NCI-H1417 (cell line): ENCODE data around the gene YTHDF1.
A peak's percentile ranks its signal among the peaks of the same experiment; 100 is the strongest.
"Not testable (repeated sequence)": the region's sequence is repeated elsewhere in the genome, so short reads cannot be mapped to it uniquely, and the experiment has no call there.

Experiments
- DNase-seq, 3 experiments: peaks; one replicate each; lab custom pipeline; 2025; lab: John Stamatoyannopoulos, UW

The YTHDF1 gene

GRCh38 chr20:63171991-63172390, 43.9 kb downstream of the YTHDF1 start:
- no peak for DNase-seq

DNA sequence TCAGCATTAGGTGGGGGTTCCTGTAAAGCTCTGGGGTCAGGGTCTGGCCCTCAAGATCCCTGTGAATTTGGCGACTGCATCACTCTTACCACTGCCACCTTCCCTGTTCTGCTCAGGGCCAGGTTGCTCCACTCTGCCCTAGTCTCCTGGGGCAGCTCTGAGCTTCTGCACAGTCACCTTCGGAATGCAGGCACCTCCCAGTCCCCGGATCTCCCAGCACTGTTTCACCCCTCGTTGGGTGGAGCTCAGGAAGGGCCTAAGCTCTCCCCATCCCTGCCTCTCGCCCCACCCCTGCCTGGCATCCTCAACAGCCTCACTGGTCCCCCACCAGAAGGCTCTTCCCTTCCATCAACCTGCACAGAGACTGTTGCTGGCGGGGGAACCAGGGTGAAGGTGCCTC, 46.2 kb downstream of the YTHDF1 start:
- DNase-seq, result no peak

- no peak for DNase-seq
Measured at GRCh38 chr20:63168861-63169260, 47.1 kb downstream of the YTHDF1 start.

DNA sequence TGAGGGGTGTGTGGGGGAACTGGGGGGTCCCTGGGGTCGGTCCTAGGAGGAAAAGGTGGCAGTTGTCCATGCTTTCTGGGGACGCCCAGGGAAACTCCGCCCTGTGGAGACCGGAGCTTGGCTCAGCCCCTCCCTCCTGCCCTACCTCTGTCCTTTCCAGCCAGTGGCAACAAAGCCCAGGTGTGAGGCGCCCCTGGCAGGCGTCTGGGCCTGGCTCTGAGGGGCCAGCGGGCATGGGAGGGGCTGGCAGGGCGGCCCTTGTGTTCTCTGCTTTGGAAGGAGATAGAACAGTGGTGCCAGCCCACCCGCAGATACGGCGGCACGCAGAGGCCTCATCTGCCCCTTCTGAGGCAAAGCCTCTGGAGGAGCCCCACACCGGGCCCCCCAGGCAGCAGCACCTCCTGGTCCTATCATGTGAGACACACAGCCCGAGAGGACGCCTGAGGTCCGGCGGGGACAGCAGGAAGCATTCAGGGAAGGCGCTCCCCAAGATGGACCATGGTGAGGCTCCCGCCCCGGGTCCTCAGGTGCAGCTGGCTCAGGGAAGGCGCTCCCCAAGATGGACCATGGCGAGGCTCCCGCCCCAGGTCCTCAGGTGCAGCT, 47.9 kb downstream of the YTHDF1 start:
- DNase-seq, result no peak

- DNase-seq, result no peak
Measured at GRCh38 chr20:63167026-63167917, 48.7 kb downstream of the YTHDF1 start.

DNA sequence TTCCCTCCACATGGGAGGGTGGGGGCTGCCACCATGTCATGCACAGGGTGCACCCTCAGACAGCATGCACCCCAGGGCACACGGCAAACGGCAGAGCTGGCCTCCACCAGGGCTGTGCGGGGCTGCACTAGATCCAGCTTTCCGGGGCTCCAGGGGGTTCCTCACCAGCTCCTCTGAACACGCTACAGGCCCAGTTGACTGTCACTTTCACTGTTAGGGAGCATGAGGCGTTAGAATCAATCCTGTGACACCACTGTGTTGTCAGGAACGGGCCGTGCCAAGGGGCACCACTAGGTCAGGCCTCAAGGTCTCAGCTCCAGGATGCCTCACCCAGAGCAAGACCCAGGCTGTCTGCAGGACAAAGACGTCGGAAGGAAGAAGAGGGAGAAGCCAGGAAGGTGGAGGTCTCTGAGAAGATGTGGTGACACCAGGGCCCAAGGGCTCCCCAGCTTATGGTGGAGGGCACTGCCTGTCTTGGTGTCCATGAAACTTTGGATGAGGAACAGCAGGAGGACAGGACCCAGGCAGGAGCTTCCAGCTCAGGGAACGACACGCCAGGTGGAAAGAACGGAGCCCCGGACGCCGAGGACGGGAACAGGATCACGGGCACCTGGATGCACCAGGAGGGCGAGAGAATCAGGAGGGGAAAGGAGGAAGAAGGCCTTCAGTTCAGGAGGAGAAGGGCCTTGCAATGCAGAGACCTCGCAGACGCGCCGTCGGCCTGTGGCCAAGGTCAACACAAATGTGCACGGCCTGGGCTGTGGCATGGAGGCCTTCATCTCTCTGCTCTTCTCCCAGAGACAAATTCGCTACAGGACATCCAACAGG, 49.5 kb downstream of the YTHDF1 start:
- DNase-seq, result no peak

GRCh38 chr20:63165356-63166192, 50.4 kb downstream of the YTHDF1 start:
- DNase-seq, result no peak

GRCh38 chr20:63164484-63165355, 51.2 kb downstream of the YTHDF1 start:
- DNase-seq, result no peak

GRCh38 chr20:63163596-63164483, 52.1 kb downstream of the YTHDF1 start:
- peak in 2 of 3 experiments; percentile 58 to 83 for DNase-seq

- DNase-seq, result no peak
Measured at GRCh38 chr20:63163171-63163570, 52.8 kb downstream of the YTHDF1 start.

GRCh38 chr20:63162206-63162795, 53.6 kb downstream of the YTHDF1 start:
- no peak for DNase-seq

GRCh38 chr20:63161176-63161651, 54.7 kb downstream of the YTHDF1 start:
- DNase-seq, result no peak

- DNase-seq, result no peak
Measured at GRCh38 chr20:63160641-63161175, 55.2 kb downstream of the YTHDF1 start.

DNA sequence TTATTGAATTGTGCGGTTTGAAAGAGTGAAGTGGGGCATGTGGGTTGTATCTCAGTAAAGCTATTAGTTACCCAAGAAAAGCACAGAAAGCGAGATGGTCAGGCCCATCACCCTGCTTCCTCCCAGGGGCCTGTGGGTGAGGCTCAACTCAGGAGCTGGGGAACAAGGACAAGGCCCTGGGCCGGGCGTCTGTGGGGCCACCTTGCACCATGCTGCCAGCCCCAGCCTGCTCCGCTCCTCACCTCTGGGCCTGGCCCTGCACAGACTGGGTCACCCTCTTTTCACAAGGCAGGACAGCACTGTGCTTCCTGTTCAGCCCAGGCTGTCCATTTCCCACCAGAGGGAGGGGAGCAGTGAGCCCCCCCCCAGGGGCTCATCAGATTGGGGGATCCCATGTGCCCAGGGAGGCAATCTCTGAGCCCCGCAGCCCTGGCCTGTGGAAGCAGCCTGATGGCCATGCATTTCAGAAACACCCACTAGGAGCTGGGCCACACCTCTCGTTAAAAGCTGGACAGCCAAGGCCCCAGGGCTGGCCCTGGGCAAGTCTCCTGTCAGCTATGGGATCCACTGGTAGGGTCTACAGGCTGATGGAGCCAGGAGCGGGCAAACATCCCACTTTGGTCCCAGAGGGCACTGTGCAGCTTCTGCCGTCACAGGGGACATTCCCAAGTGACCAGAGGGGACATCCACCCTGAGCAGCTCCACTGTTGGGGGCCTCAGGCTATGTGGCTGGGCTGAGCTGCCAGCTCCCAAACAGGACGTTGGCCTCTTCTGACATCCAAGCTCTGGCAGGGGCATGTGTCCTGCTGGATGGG, 55.9 kb downstream of the YTHDF1 start:
- DNase-seq, result no peak

DNA sequence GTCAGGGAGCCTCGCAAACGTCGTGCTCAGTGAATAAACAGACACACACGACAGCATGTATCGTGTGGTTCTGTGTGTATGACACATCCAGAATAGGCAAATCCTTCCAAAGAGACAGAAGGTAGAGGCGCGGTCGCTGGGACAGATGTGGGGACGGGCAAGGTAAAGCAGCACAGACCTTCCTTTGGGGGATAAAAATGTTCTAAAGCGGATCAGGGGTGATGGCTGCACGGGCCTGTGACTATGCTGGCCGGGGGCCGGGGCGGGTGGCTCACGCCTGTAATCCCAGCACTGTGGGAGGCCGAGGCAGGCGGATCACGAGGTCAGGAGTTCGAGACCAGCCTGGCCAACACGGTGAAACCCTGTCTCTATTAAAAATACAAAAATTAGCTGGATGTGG, 56.7 kb downstream of the YTHDF1 start:
- DNase-seq, result not testable (repeated sequence)

- DNase-seq, result no peak
Measured at GRCh38 chr20:63158845-63159244, 57.1 kb downstream of the YTHDF1 start.

DNA sequence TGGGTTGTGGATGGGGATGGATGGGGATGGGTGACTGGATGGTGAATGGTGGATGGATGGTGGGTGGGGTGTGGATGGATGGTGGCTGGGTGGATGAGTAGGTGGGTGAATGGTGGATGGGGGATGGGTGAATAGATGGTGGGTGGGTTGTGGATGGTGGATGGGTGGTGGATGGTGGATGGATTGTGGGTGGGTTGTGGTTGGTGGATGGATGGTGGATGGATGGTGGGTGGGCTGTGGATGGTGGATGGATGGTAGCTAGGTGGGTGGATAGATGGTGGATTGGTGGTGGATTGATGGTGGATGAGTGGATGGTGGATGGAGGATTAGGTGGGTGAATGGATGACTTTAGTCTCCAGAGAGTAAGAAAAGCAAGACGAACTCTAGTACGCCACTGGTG, 57.6 kb downstream of the YTHDF1 start:
- no peak for DNase-seq

- not testable (repeated sequence) for DNase-seq
Measured at GRCh38 chr20:63157431-63157830, 58.5 kb downstream of the YTHDF1 start.
